OCI-LY1 (cell line): ENCODE results near the gene PKNOX1.

Source experiments
- H2AFZ ChIP-seq: fragments of 200-600 bp; sonication (generic), shearing (Covaris generic); 2 replicates; pipeline ENCODE4 v1.6.0; 2014; ENCODE audit warnings: antibody characterized with exemption, mild to moderate bottlenecking, low read length
- H3F3A ChIP-seq: fragments of 200-600 bp; sonication (generic), shearing (Covaris generic); 2 replicates; pipeline ENCODE4 v1.6.0; 2014; ENCODE audit warnings: mild to moderate bottlenecking, antibody characterized with exemption, low read length, moderate library complexity; ENCODE audit not compliant: insufficient read depth
- H3K27ac ChIP-seq: fragments of 200-600 bp; sonication (generic); 2 replicates; pipeline ENCODE4 v1.5.1; 2014; ENCODE audit warnings: low read length, mixed run types, mild to moderate bottlenecking, low read depth; ENCODE audit not compliant: poor library complexity, severe bottlenecking
- H3K27me3 ChIP-seq: fragments of 200-600 bp; sonication (generic); 2 replicates; pipeline ENCODE4 v1.6.0; 2014; ENCODE audit warnings: antibody characterized with exemption, mild to moderate bottlenecking, low read length, moderate library complexity; ENCODE audit not compliant: insufficient read depth
- H3K36me3 ChIP-seq: fragments of 200-600 bp; sonication (generic); 2 replicates; pipeline ENCODE4 v1.6.1; 2014; ENCODE audit warnings: mild to moderate bottlenecking, antibody characterized with exemption, low read length, moderate library complexity, mixed read lengths; ENCODE audit not compliant: insufficient read depth
- H3K4me1 ChIP-seq: fragments of 200-600 bp; sonication (generic); 2 replicates; pipeline ENCODE4 v1.5.1; 2014; ENCODE audit warnings: mild to moderate bottlenecking, low read length, moderate library complexity; ENCODE audit not compliant: insufficient read depth, severe bottlenecking
- H3K4me2 ChIP-seq: fragments of 200-600 bp; sonication (generic), shearing (Covaris generic); 2 replicates; pipeline ENCODE4 v1.6.1; 2014; ENCODE audit warnings: low read length
- H3K4me3 ChIP-seq: fragments of 200-600 bp; sonication (generic); 2 replicates; pipeline ENCODE4 v1.5.1; 2014; ENCODE audit warnings: low read length, low read depth, mild to moderate bottlenecking, mixed read lengths; ENCODE audit not compliant: poor library complexity, severe bottlenecking
- H3K79me2 ChIP-seq: fragments of 200-600 bp; shearing (Covaris generic); 2 replicates; pipeline ENCODE4 v1.6.1; 2016; ENCODE audit warnings: mixed run types, low read length, mixed read lengths; ENCODE audit not compliant: insufficient read depth
- H3K9ac ChIP-seq: fragments of 200-600 bp; sonication (generic), shearing (Covaris generic); 2 replicates; pipeline ENCODE4 v1.6.1; 2014; ENCODE audit warnings: mild to moderate bottlenecking, low read length, mixed read lengths
- H3K9me2 ChIP-seq: fragments of 200-600 bp; sonication (generic), shearing (Covaris generic); 2 replicates; pipeline ENCODE4 v1.6.1; 2014; ENCODE audit warnings: low read depth, mild to moderate bottlenecking, low read length, mixed read lengths
- H3K9me3 ChIP-seq: fragments of 200-600 bp; shearing (Covaris generic); 2 replicates; pipeline ENCODE4 v1.6.1; 2014; ENCODE audit warnings: low read length, mixed read lengths
- H4K20me1 ChIP-seq: fragments of 200-600 bp; sonication (generic), shearing (Covaris generic); 2 replicates; pipeline ENCODE4 v1.6.0; 2016; ENCODE audit warnings: mild to moderate bottlenecking, low read length; ENCODE audit not compliant: insufficient read depth
- CTCF ChIP-seq: fragments of 200-600 bp; sonication (generic), shearing (Covaris generic); IDR thresholded peaks from 2 replicates; pipeline ENCODE4 v1.5.1; 2017; ENCODE audit warnings: mild to moderate bottlenecking, antibody characterized with exemption, low read length, moderate library complexity, mixed read lengths
- EZH2 ChIP-seq: fragments of 200-600 bp; sonication (generic), shearing (Covaris generic); IDR thresholded peaks from 2 replicates; pipeline ENCODE4 v1.8.0; 2017; ENCODE audit warnings: borderline replicate concordance, mixed run types, mild to moderate bottlenecking, antibody characterized with exemption, low read length, moderate library complexity, mixed read lengths

PKNOX1 gene

GRCh38 chr21:42969193-42969600 is 5.2 kb upstream of the PKNOX1 start:
- Histone ChIP-seq H4K20me1 (no peaks in the 10 kb centered on the region), H3K4me2 (no peak overlapping the region), H3K79me2 (no peaks in the 10 kb centered on the region), H3K9me2 (no peaks in the 10 kb centered on the region), H3K4me1 (peaks cover 18% of the 10 kb centered on the region), H3K9me3 (no peaks in the 10 kb centered on the region), H2AFZ (no peak overlapping the region), H3K27ac (no peak overlapping the region), H3K9ac (no peak overlapping the region), H3F3A (no peaks in the 10 kb centered on the region), H3K27me3 (no peaks in the 10 kb centered on the region), H3K36me3 (no peaks in the 10 kb centered on the region), H3K4me3 (no peak overlapping the region)
- TF ChIP-seq EZH2 (no peak), CTCF (no peak)

GRCh38 chr21:42970946-42971653 is 3.3 kb upstream of the PKNOX1 start:
- Histone ChIP-seq H3K79me2 (peaks cover 10% of the 10 kb centered on the region), H3K4me2 (no peak overlapping the region), H3K9ac (no peak overlapping the region), H3K27me3 (no peaks in the 10 kb centered on the region), H4K20me1 (no peaks in the 10 kb centered on the region), H3K9me2 (no peaks in the 10 kb centered on the region), H3K4me1 (peaks cover 25% of the 10 kb centered on the region), H3K36me3 (no peaks in the 10 kb centered on the region), H3K9me3 (no peaks in the 10 kb centered on the region), H3K4me3 (no peak overlapping the region), H3K27ac (peak overlapping the region; percentile 34), H3F3A (no peaks in the 10 kb centered on the region), H2AFZ (no peak overlapping the region)
- TF ChIP-seq EZH2 (no peak), CTCF (no peak)

- H3K4me2 ChIP-seq: no peak overlapping the region
These were observed 2.5 kb upstream of the PKNOX1 start for GRCh38 chr21:42971897-42972275.

More at GRCh38 chr21:42971897-42972275, 2.5 kb upstream of the PKNOX1 start:
- Histone ChIP-seq H3K27me3 (no peaks in the 10 kb centered on the region), H3K79me2 (peaks cover 17% of the 10 kb centered on the region), H3K9ac (no peak overlapping the region), H3K4me3 (no peak overlapping the region), H3K4me1 (peaks cover 33% of the 10 kb centered on the region), H3K36me3 (peaks cover 6% of the 10 kb centered on the region; the same call in 1 of the 2 replicates), H3K9me2 (no peaks in the 10 kb centered on the region), H3K9me3 (no peaks in the 10 kb centered on the region), H4K20me1 (no peaks in the 10 kb centered on the region), H2AFZ (no peak overlapping the region), H3K27ac (peak overlapping the region; percentile 34), H3F3A (no peaks in the 10 kb centered on the region)
- TF ChIP-seq CTCF (no peak), EZH2 (no peak)
